HepG2 (cell line): ENCODE results near the gene TOP1. TPM values are rescaled to one million over a fixed set of nuclear protein-coding genes. Genes with fewer than 3 reads are reported as not detected.

ENCODE experiments used
- ARHGAP35 ChIP-seq: sonication (generic); formaldehyde crosslinking; IDR thresholded peaks from 2 replicates; pipeline ENCODE4 v1.9.0; 2022; ENCODE audit warnings: mild to moderate bottlenecking, inconsistent platforms, moderate library complexity, missing genetic modification reagents, borderline replicate concordance
- ARNTL ChIP-seq: sonication (generic); formaldehyde crosslinking; IDR thresholded peaks from 2 replicates; pipeline ENCODE4 v1.4.0; 2020; ENCODE audit warnings: mild to moderate bottlenecking, missing genetic modification reagents
- ATF1 ChIP-seq: IDR thresholded peaks from 2 replicates; pipeline ENCODE4 v1.6.1; 2016; ENCODE audit warnings: mild to moderate bottlenecking, control low read depth
- CREB1 ChIP-seq, 2 experiments: fragments of 450-650 bp in 1 of 2; IDR thresholded peaks; 2 replicates each; pipeline ENCODE4 v1.6.1; 2016 to 2017; ENCODE audit warnings: control low read depth in 1 of 2, mild to moderate bottlenecking in 1 of 2, missing compliant biosample characterization in 1 of 2, missing genetic modification characterization in 1 of 2
- EZH2 ChIP-seq: conservative IDR thresholded peaks from 2 replicates; pipeline ENCODE4 v1.6.1; 2012; ENCODE audit warnings: mild to moderate bottlenecking, low read depth, low read length, moderate library complexity
- KDM3A ChIP-seq: IDR thresholded peaks from 2 replicates; pipeline ENCODE4 v1.6.1; 2018; ENCODE audit warnings: low read depth, missing compliant biosample characterization
- MAFK ChIP-seq, 2 experiments: IDR thresholded peaks in 1 of 2; conservative IDR thresholded peaks in 1 of 2; 2 replicates each; pipeline ENCODE4 v1.6.1; 2011; ENCODE audit warnings: improper control_type of control experiment in 2 of 2, low read length in 2 of 2
- MEIS2 ChIP-seq: sonication (generic); formaldehyde crosslinking; IDR thresholded peaks from 2 replicates; pipeline ENCODE4 v1.9.0; 2021; ENCODE audit warnings: mild to moderate bottlenecking, missing genetic modification reagents
- NFYB ChIP-seq: sonication (generic); formaldehyde crosslinking; IDR thresholded peaks from 2 replicates; pipeline ENCODE4 v1.4.0; 2020; ENCODE audit warnings: missing genetic modification reagents
- NPAS2 ChIP-seq: sonication (generic); formaldehyde crosslinking; IDR thresholded peaks from 2 replicates; pipeline ENCODE4 v1.8.0; 2022; ENCODE audit warnings: mild to moderate bottlenecking, missing genetic modification reagents, borderline replicate concordance
- NR2F6 ChIP-seq, 2 experiments: IDR thresholded peaks; 2 replicates each; pipeline ENCODE4 v1.6.1; 2016; ENCODE audit warnings: antibody characterized with exemption in 1 of 2, mild to moderate bottlenecking in 1 of 2
- ONECUT2 ChIP-seq: sonication (generic); formaldehyde crosslinking; IDR thresholded peaks from 2 replicates; pipeline ENCODE4 v1.4.0; 2020; ENCODE audit warnings: missing genetic modification reagents
- SETDB1 ChIP-seq: sonication (generic); formaldehyde crosslinking; IDR thresholded peaks from 2 replicates; pipeline ENCODE4 v1.5.1; 2020; ENCODE audit warnings: missing genetic modification reagents, mild to moderate bottlenecking, borderline replicate concordance
- ZNF558 ChIP-seq: sonication (generic); formaldehyde crosslinking; IDR thresholded peaks from 2 replicates; pipeline ENCODE4 v1.9.0; 2022; ENCODE audit warnings: mild to moderate bottlenecking, missing genetic modification reagents, borderline replicate concordance
- ZNF709 ChIP-seq: sonication (generic); formaldehyde crosslinking; IDR thresholded peaks from 2 replicates; pipeline ENCODE4 v1.5.0; 2020; ENCODE audit warnings: mild to moderate bottlenecking, missing genetic modification reagents
- polyA plus RNA-seq, 8 experiments: library from polyadenylated mRNA; depleted of rRNA in 3 of 8; stranded (reverse) in 7 of 8; unstranded in 1 of 8; fragments of >200 nt; fragmentation: Illumina TruSeq in 4 of 8; extraction: Trizol in 4 of 8; gene quantifications; 2 replicates each; pipeline versions ENCODE4 v1.2.1 to v1.2.3, GENCODE V29; 2011 to 2016; ENCODE audit warnings: low read depth in 4 of 8, missing spikeins in 1 of 8, mixed read lengths in 1 of 8; ENCODE audit not compliant: insufficient read depth in 1 of 8
- total RNA-seq, 5 experiments: library from RNA; depleted of rRNA; stranded (reverse); fragments of >200 nt; fragmentation: Illumina TruSeq; extraction: Trizol; gene quantifications; 2 replicates each; pipeline ENCODE4 v1.2.3, GENCODE V29; 2016; ENCODE audit warnings: low read depth in 1 of 5
- TF ChIP-seq, protein P1 (sequence below): sonication (generic); formaldehyde crosslinking; IDR thresholded peaks from 2 replicates; pipeline ENCODE4 v1.4.0; 2020; ENCODE audit warnings: mild to moderate bottlenecking, missing genetic modification reagents, borderline replicate concordance
- TF ChIP-seq, protein P2 (sequence below): sonication (generic); formaldehyde crosslinking; IDR thresholded peaks from 2 replicates; pipeline ENCODE4 v1.5.1; 2020; ENCODE audit warnings: missing genetic modification reagents, mild to moderate bottlenecking, borderline replicate concordance
- TF ChIP-seq, protein P3 (sequence below): sonication (generic); formaldehyde crosslinking; IDR thresholded peaks from 2 replicates; pipeline ENCODE4 v1.8.1; 2023; ENCODE audit warnings: missing genetic modification reagents, mild to moderate bottlenecking, borderline replicate concordance
- TF ChIP-seq, protein P4 (sequence below): sonication (generic); formaldehyde crosslinking; IDR thresholded peaks from 2 replicates; pipeline ENCODE4 v1.4.0; 2020; ENCODE audit warnings: missing genetic modification reagents, borderline replicate concordance
- TF ChIP-seq, protein P5 (sequence below): sonication (generic); formaldehyde crosslinking; IDR thresholded peaks from 2 replicates; pipeline ENCODE4 v1.4.0; 2020; ENCODE audit warnings: low read depth, mild to moderate bottlenecking, missing genetic modification reagents

Gene TOP1
- total and polyA plus RNA-seq, 2 of the 13 experiments (the other 11 are each of a cell fraction or from before 2014, with no cell fraction given): 10.2 to 19.4 TPM

DNA sequence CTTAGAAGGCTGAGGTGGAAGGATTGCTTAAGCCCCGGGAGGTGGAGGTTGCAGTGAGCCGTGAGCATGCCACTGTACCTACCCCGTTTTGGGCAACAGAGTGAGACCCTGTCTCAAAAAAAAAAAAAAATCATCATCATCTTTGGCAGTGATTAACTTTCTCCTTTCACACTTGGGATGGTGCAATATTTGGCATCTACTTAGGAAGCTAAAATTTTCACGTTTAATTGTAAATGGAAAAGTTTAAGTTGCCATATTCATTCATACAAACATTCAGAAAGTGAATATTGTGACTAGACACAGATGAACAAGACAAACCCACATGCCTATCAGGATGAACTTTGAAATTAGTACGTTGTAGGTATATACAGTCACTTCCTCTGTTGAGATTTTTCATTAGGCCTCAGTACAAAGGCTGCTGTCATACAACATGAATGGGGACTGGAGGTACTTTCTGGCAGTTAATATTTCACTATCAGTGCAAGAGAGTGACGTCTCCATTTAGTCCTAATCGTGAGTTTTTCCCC is 10.3 kb downstream of the TOP1 start (continued):
- TF ChIP-seq, protein P1, sequence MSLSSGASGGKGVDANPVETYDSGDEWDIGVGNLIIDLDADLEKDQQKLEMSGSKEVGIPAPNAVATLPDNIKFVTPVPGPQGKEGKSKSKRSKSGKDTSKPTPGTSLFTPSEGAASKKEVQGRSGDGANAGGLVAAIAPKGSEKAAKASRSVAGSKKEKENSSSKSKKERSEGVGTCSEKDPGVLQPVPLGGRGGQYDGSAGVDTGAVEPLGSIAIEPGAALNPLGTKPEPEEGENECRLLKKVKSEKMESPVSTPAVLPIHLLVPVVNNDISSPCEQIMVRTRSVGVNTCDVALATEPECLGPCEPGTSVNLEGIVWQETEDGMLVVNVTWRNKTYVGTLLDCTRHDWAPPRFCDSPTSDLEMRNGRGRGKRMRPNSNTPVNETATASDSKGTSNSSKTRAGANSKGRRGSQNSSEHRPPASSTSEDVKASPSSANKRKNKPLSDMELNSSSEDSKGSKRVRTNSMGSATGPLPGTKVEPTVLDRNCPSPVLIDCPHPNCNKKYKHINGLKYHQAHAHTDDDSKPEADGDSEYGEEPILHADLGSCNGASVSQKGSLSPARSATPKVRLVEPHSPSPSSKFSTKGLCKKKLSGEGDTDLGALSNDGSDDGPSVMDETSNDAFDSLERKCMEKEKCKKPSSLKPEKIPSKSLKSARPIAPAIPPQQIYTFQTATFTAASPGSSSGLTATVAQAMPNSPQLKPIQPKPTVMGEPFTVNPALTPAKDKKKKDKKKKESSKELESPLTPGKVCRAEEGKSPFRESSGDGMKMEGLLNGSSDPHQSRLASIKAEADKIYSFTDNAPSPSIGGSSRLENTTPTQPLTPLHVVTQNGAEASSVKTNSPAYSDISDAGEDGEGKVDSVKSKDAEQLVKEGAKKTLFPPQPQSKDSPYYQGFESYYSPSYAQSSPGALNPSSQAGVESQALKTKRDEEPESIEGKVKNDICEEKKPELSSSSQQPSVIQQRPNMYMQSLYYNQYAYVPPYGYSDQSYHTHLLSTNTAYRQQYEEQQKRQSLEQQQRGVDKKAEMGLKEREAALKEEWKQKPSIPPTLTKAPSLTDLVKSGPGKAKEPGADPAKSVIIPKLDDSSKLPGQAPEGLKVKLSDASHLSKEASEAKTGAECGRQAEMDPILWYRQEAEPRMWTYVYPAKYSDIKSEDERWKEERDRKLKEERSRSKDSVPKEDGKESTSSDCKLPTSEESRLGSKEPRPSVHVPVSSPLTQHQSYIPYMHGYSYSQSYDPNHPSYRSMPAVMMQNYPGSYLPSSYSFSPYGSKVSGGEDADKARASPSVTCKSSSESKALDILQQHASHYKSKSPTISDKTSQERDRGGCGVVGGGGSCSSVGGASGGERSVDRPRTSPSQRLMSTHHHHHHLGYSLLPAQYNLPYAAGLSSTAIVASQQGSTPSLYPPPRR: peak; percentile 81
- TF ChIP-seq ZNF709: no peak
- TF ChIP-seq, protein P2, sequence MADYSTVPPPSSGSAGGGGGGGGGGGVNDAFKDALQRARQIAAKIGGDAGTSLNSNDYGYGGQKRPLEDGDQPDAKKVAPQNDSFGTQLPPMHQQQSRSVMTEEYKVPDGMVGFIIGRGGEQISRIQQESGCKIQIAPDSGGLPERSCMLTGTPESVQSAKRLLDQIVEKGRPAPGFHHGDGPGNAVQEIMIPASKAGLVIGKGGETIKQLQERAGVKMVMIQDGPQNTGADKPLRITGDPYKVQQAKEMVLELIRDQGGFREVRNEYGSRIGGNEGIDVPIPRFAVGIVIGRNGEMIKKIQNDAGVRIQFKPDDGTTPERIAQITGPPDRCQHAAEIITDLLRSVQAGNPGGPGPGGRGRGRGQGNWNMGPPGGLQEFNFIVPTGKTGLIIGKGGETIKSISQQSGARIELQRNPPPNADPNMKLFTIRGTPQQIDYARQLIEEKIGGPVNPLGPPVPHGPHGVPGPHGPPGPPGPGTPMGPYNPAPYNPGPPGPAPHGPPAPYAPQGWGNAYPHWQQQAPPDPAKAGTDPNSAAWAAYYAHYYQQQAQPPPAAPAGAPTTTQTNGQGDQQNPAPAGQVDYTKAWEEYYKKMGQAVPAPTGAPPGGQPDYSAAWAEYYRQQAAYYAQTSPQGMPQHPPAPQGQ (CRISPR knock-in tag): no peak
- TF ChIP-seq ONECUT2 (CRISPR knock-in tag): no peak
- TF ChIP-seq CREB1 (IDR thresholded peaks at IDR 0.05): peak; percentile 88
- peak; percentile 87 for TF ChIP-seq CREB1 (CRISPR knock-in tag; IDR thresholded peaks at IDR 0.05)
- peak; percentile 56; the same call in 1 of the 2 replicates for TF ChIP-seq KDM3A (CRISPR knock-in tag)
- TF ChIP-seq ARHGAP35 (CRISPR knock-in tag): no peak; the same call in 1 of the 2 replicates
- TF ChIP-seq SETDB1 (CRISPR knock-in tag): no peak
- peak; percentile 77; the same call in 1 of the 2 replicates for TF ChIP-seq MEIS2 (CRISPR knock-in tag)
- no peak for TF ChIP-seq ZNF558 (CRISPR knock-in tag)
- TF ChIP-seq NR2F6 (IDR thresholded peaks at IDR 0.05): no peak; the same call in 1 of the 2 replicates
- peak; percentile 56; the same call in 1 of the 2 replicates for TF ChIP-seq NR2F6 (CRISPR knock-in tag; IDR thresholded peaks at IDR 0.05)
- TF ChIP-seq, protein P3, sequence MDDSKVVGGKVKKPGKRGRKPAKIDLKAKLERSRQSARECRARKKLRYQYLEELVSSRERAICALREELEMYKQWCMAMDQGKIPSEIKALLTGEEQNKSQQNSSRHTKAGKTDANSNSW (CRISPR knock-in tag): no peak
- TF ChIP-seq ARNTL (CRISPR knock-in tag): peak; percentile 55; the same call in 1 of the 2 replicates
- TF ChIP-seq, protein P4, sequence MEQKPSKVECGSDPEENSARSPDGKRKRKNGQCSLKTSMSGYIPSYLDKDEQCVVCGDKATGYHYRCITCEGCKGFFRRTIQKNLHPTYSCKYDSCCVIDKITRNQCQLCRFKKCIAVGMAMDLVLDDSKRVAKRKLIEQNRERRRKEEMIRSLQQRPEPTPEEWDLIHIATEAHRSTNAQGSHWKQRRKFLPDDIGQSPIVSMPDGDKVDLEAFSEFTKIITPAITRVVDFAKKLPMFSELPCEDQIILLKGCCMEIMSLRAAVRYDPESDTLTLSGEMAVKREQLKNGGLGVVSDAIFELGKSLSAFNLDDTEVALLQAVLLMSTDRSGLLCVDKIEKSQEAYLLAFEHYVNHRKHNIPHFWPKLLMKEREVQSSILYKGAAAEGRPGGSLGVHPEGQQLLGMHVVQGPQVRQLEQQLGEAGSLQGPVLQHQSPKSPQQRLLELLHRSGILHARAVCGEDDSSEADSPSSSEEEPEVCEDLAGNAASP (CRISPR knock-in tag): no peak
- no peak for TF ChIP-seq MAFK (conservative IDR thresholded peaks at IDR 0.05 in 1 of 2, IDR thresholded peaks at IDR 0.05 in 1 of 2; ENCODE audit: low read length in 2 of 2)
- TF ChIP-seq ATF1 (CRISPR knock-in tag): peak; percentile 83; the same call in 1 of the 2 replicates
- TF ChIP-seq NPAS2 (CRISPR knock-in tag): no peak
- TF ChIP-seq NFYB (CRISPR knock-in tag): no peak
- TF ChIP-seq, protein P5, sequence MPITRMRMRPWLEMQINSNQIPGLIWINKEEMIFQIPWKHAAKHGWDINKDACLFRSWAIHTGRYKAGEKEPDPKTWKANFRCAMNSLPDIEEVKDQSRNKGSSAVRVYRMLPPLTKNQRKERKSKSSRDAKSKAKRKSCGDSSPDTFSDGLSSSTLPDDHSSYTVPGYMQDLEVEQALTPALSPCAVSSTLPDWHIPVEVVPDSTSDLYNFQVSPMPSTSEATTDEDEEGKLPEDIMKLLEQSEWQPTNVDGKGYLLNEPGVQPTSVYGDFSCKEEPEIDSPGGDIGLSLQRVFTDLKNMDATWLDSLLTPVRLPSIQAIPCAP (CRISPR knock-in tag): no peak
- no peak for TF ChIP-seq EZH2
